H1 (cell line): Measurements from ENCODE around the gene WFDC1. TPM values are rescaled to one million over a fixed set of nuclear protein-coding genes. Genes with fewer than 3 reads are reported as not detected.

Source experiments
- CTCF ChIA-PET: fragments of 300-600 bp; sonication (Branson Sonifier 250); formaldehyde crosslinking; loops from one replicate; lab custom pipeline; 2021; ENCODE audit not compliant: partially characterized antibody; lab: Charles Lee
- POLR2A ChIA-PET: fragments of 300-600 bp; sonication (Branson Sonifier 250); formaldehyde crosslinking; loops from one replicate; lab custom pipeline; 2021; ENCODE audit warnings: inconsistent platforms; ENCODE audit not compliant: partially characterized antibody; lab: Charles Lee
- DNase-seq, 2 experiments: peaks; one replicate each; pipeline versions ENCODE4 v3.0.0 to v3.0.0-alpha.2; 2010 to 2022; ENCODE audit warnings: low spot score in 2 of 2, low read depth in 1 of 2, mixed read lengths in 1 of 2
- FAIRE-seq: peaks from 2 replicates; lab custom pipeline; 2011; peaks lifted over from hg19 to GRCh38; lab: Jason Lieb, UNC
- H2AFZ ChIP-seq: 2 replicates; pipeline ENCODE4 v1.8.1; 2012; ENCODE audit warnings: low read length, inconsistent platforms
- H2AK5ac ChIP-seq: 2 replicates; pipeline ENCODE4 v1.6.1; 2013; ENCODE audit warnings: low read depth, low read length
- H2BK120ac ChIP-seq: replicated peaks from 2 replicates; pipeline ENCODE3; 2013; ENCODE audit warnings: low read depth, low read length, inconsistent platforms
- H2BK12ac ChIP-seq: 2 replicates; pipeline ENCODE4 v1.6.1; 2013; ENCODE audit warnings: low read depth, low read length
- H2BK15ac ChIP-seq: 2 replicates; pipeline ENCODE4 v1.6.1; 2013; ENCODE audit warnings: low read length
- H2BK20ac ChIP-seq: 2 replicates; pipeline ENCODE4 v1.6.1; 2013; ENCODE audit warnings: low read length
- H2BK5ac ChIP-seq: 2 replicates; pipeline ENCODE4 v1.6.1; 2013; ENCODE audit warnings: low read depth, low read length
- H3K14ac ChIP-seq: 2 replicates; pipeline ENCODE4 v1.6.1; 2013; ENCODE audit warnings: inconsistent platforms; ENCODE audit not compliant: insufficient read length
- H3K18ac ChIP-seq: 2 replicates; pipeline ENCODE4 v1.6.1; 2013; ENCODE audit warnings: low read length; ENCODE audit errors: extremely low read depth
- H3K23ac ChIP-seq: 2 replicates; pipeline ENCODE4 v1.6.1; 2013; ENCODE audit warnings: inconsistent platforms; ENCODE audit not compliant: insufficient read length
- H3K23me2 ChIP-seq: 2 replicates; pipeline ENCODE4 v1.6.1; 2013; ENCODE audit warnings: low read depth, low read length
- H3K27ac ChIP-seq: 2 replicates; pipeline ENCODE4 v1.6.1; 2011; ENCODE audit warnings: low read depth, low read length, inconsistent platforms
- H3K27me3 ChIP-seq, 4 experiments: replicated peaks in 1 of 4; 1 replicate in 1 of 4; 2 replicates in 3 of 4; pipeline versions ENCODE4 v1.6.1 to v1.8.1; 2011 to 2013; ENCODE audit warnings: low read length in 3 of 4, mild to moderate bottlenecking in 3 of 4, inconsistent platforms in 2 of 4, mixed read lengths in 2 of 4, moderate library complexity in 1 of 4; ENCODE audit not compliant: control insufficient read depth in 3 of 4, insufficient read depth in 3 of 4; ENCODE audit errors: extremely low read depth in 1 of 4
- H3K36me3 ChIP-seq, 4 experiments: 2 replicates each; pipeline versions ENCODE4 v1.6.1 to v1.8.1; 2011 to 2013; ENCODE audit warnings: mild to moderate bottlenecking in 4 of 4, low read length in 3 of 4, moderate library complexity in 2 of 4, control low read depth in 1 of 4, inconsistent platforms in 1 of 4; ENCODE audit not compliant: insufficient read depth in 4 of 4, control insufficient read depth in 2 of 4
- H3K4ac ChIP-seq: replicated peaks from 2 replicates; pipeline ENCODE3; 2013; ENCODE audit warnings: low read length, low read depth, mixed read lengths, inconsistent platforms; ENCODE audit not compliant: insufficient read length
- H3K4me1 ChIP-seq, 4 experiments: replicated peaks in 1 of 4; 1 replicate in 1 of 4; 2 replicates in 3 of 4; pipeline versions ENCODE4 v1.6.1 to v1.8.1; 2011 to 2013; ENCODE audit warnings: low read length in 3 of 4, inconsistent platforms in 2 of 4, mixed read lengths in 1 of 4; ENCODE audit not compliant: insufficient read depth in 4 of 4, control insufficient read depth in 3 of 4
- H3K4me2 ChIP-seq, 2 experiments: 2 replicates each; pipeline versions ENCODE4 v1.6.1 to v1.8.1; 2011 to 2013; ENCODE audit warnings: low read depth in 2 of 2, low read length in 2 of 2, control low read depth in 1 of 2, inconsistent platforms in 1 of 2, mild to moderate bottlenecking in 1 of 2; ENCODE audit not compliant: insufficient read depth in 1 of 2
- H3K4me3 ChIP-seq, 4 experiments: fragments of 200-600, 300-600 bp in 1 of 4; sonication (generic), shearing (Covaris generic), sonication (Bioruptor Twin) in 1 of 4; 2 replicates each; pipeline versions ENCODE4 v1.5.1 to v1.8.1; 2011 to 2016; ENCODE audit warnings: low read length in 4 of 4, low read depth in 3 of 4, control low read depth in 2 of 4, inconsistent platforms in 2 of 4, mild to moderate bottlenecking in 2 of 4, mixed read lengths in 1 of 4, moderate library complexity in 1 of 4; ENCODE audit not compliant: insufficient read depth in 2 of 4; ENCODE audit errors: extremely low read depth in 1 of 4
- H3K56ac ChIP-seq: replicated peaks from 2 replicates; pipeline ENCODE3; 2013; ENCODE audit warnings: low read depth, mild to moderate bottlenecking, mixed read lengths, low read length, inconsistent platforms; ENCODE audit not compliant: insufficient read length
- H3K79me1 ChIP-seq: 2 replicates; pipeline ENCODE4 v1.6.1; 2013; ENCODE audit warnings: low read depth, low read length, control low read depth
- H3K79me2 ChIP-seq, 2 experiments: 2 replicates each; pipeline versions ENCODE4 v1.6.1 to v1.8.1; 2012 to 2013; ENCODE audit warnings: low read length in 2 of 2, mild to moderate bottlenecking in 2 of 2, inconsistent platforms in 1 of 2; ENCODE audit not compliant: insufficient read depth in 2 of 2, control insufficient read depth in 1 of 2
- H3K9ac ChIP-seq, 4 experiments: replicated peaks in 1 of 4; 1 replicate in 1 of 4; 2 replicates in 3 of 4; pipeline versions ENCODE4 v1.6.1 to v1.8.1; 2011 to 2013; ENCODE audit warnings: low read depth in 3 of 4, low read length in 3 of 4, control low read depth in 2 of 4, mild to moderate bottlenecking in 2 of 4, moderate library complexity in 2 of 4, inconsistent platforms in 1 of 4; ENCODE audit errors: extremely low read depth in 1 of 4
- H3K9me3 ChIP-seq, 2 experiments: 2 replicates each; pipeline versions ENCODE4 v1.6.1 to v1.8.1; 2012 to 2013; ENCODE audit warnings: mild to moderate bottlenecking in 2 of 2, moderate library complexity in 2 of 2, control low read depth in 1 of 2, inconsistent platforms in 1 of 2, low read depth in 1 of 2, low read length in 1 of 2, mixed read lengths in 1 of 2; ENCODE audit not compliant: insufficient read depth in 2 of 2
- H4K20me1 ChIP-seq, 2 experiments: replicated peaks in 1 of 2; 2 replicates each; pipeline versions ENCODE3 to v1.8.1; 2011 to 2013; ENCODE audit warnings: inconsistent platforms in 2 of 2, low read length in 2 of 2, mild to moderate bottlenecking in 1 of 2; ENCODE audit not compliant: insufficient read depth in 2 of 2, control insufficient read depth in 1 of 2
- H4K5ac ChIP-seq: 2 replicates; pipeline ENCODE4 v1.6.1; 2013; ENCODE audit warnings: low read length, low read depth, mixed read lengths, inconsistent platforms; ENCODE audit not compliant: insufficient read length
- H4K8ac ChIP-seq: 2 replicates; pipeline ENCODE4 v1.8.0; 2013; ENCODE audit warnings: mild to moderate bottlenecking, moderate library complexity, low read length, inconsistent platforms; ENCODE audit not compliant: insufficient read depth; ENCODE audit errors: extremely low read depth
- H4K91ac ChIP-seq: replicated peaks from 2 replicates; pipeline ENCODE3; 2013; ENCODE audit warnings: low read length, mixed read lengths, inconsistent platforms; ENCODE audit not compliant: insufficient read length
- EGR1 ChIP-seq: IDR thresholded peaks from 2 replicates; pipeline ENCODE4 v1.6.1; 2011; ENCODE audit warnings: low read depth, low read length, borderline replicate concordance
- WGBS, 2 experiments: shearing (Covaris generic) in 1 of 2; methylation state at CpG; one replicate each; pipeline versions ENCODE4 v1.1.6 to v1.1.7; 2013 to 2015; ENCODE audit warnings: low lambda C conversion rate in 2 of 2, mixed read lengths in 2 of 2, inconsistent platforms in 1 of 2, low coverage in 1 of 2, missing lambda C conversion rate in 1 of 2; ENCODE audit not compliant: insufficient replicate concordance in 2 of 2, insufficient coverage in 1 of 2, insufficient read length in 1 of 2; ENCODE audit errors: extremely low coverage in 1 of 2, missing lambda C conversion rate in 1 of 2; 5-methylcytosine and 5-hydroxymethylcytosine counted together
- polyA plus RNA-seq, 7 experiments: library from polyadenylated mRNA; depleted of rRNA in 3 of 7; stranded (reverse) in 5 of 7; unstranded in 2 of 7; fragments of >200 nt in 5 of 7; fragments of 200-250 nt in 2 of 7; gene quantifications; 1 replicate in 5 of 7; 2 replicates in 1 of 7; 4 replicates in 1 of 7; pipeline versions ENCODE4 v1.2.1 to v1.2.3, GENCODE V29; 2011 to 2013; ENCODE audit warnings: missing spikeins in 2 of 7, mixed read lengths in 2 of 7
- total RNA-seq: library from RNA; stranded (reverse); fragmentation: NEBNext Ultra II Directional; extraction: Animal tissue kit (Norgen Biotek cat#: 25700); gene quantifications from 2 replicates; pipeline ENCODE4 v1.2.1, GENCODE V29; 2021
- TF ChIP-seq, protein P1 (sequence below): IDR thresholded peaks from 2 replicates; pipeline ENCODE4 v1.6.1; 2012; ENCODE audit warnings: low read length, inconsistent platforms

The WFDC1 gene
- total and polyA plus RNA-seq, 2 of the 8 experiments (the other 6 are each of a cell fraction or from before 2014, with no cell fraction given), result 0.70 to 1.1 TPM

DNA sequence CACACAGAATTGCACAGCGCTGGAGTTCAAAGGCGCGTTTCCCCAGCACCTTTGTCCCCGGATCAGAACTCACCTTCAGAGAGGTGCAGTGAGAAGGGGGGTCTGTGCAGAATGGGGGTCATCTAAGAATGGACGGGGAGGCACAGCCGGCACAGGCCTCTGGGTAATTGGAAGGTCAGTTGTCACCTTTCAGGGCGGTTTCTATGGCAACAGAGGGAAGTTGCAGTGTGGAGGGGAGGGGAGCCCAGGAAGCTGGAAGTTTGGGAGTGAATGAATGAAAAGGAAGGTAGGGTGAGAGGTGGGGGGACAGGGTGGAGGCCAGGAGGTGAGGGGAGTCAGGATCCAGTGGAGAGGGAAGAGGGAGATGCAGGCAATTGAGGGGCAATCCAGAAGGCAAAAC is 42.5 kb upstream of the WFDC1 start:
- no peak overlapping the region for H2BK12ac ChIP-seq
- H2AFZ ChIP-seq, result no peak overlapping the region; the same call in 1 of the 2 replicates
- DNase-seq (no peak), FAIRE-seq (no peak)
- H2BK20ac ChIP-seq, result no peak overlapping the region
- no peaks in the 10 kb centered on the region; the same call in 1 of the 2 replicates for H3K23me2 ChIP-seq
- H2BK120ac ChIP-seq, result no peak overlapping the region
- no peak overlapping the region for H3K23ac ChIP-seq
- H3K27ac ChIP-seq, result 0 out of 2 replicates have a peak overlapping the region, but pooled peaks have one; percentile 22
- no peaks in the 10 kb centered on the region for H3K79me1 ChIP-seq
- H4K5ac ChIP-seq, result no peak overlapping the region
- no peak overlapping the region for H4K8ac ChIP-seq
- CTCF ChIA-PET, result no interaction called here
- no peaks in the 10 kb centered on the region; a peak in 1 of 4 replicates for H3K79me2 ChIP-seq
- H3K9me3 ChIP-seq, result peaks cover 4 to 5% of the 10 kb centered on the region in 2 experiments; a peak in 1 of 4 replicates
- no peak overlapping the region for H3K9ac ChIP-seq
- no peaks in the 10 kb centered on the region for H3K36me3 ChIP-seq
- H2BK5ac ChIP-seq, result no peak overlapping the region
- H3K4me3 ChIP-seq, result no peak overlapping the region
- no peak overlapping the region for H2AK5ac ChIP-seq
- H2BK15ac ChIP-seq, result no peak overlapping the region
- H3K4me1 ChIP-seq, result no peaks in the 10 kb centered on the region
- no peaks in the 10 kb centered on the region for H4K20me1 ChIP-seq
- H3K27me3 ChIP-seq, result peaks cover 0 to 3% (median 0%) of the 10 kb centered on the region in 4 experiments; a peak in 1 of 7 replicates
- H3K14ac ChIP-seq, result no peak overlapping the region
- POLR2A ChIA-PET, result no interaction called here
- H3K4me2 ChIP-seq, result no peak overlapping the region
- WGBS, 2 experiments, result 70% methylated on average over 7 of the region's 7 CpGs; no CpG with 5 or more reads in 1 of the 2 experiments
- no peak overlapping the region for H3K18ac ChIP-seq
- no peak overlapping the region for H3K56ac ChIP-seq
- no peak overlapping the region for H3K4ac ChIP-seq
- no peak overlapping the region for H4K91ac ChIP-seq
- TF ChIP-seq EGR1, result no peak
- TF ChIP-seq, protein P1, sequence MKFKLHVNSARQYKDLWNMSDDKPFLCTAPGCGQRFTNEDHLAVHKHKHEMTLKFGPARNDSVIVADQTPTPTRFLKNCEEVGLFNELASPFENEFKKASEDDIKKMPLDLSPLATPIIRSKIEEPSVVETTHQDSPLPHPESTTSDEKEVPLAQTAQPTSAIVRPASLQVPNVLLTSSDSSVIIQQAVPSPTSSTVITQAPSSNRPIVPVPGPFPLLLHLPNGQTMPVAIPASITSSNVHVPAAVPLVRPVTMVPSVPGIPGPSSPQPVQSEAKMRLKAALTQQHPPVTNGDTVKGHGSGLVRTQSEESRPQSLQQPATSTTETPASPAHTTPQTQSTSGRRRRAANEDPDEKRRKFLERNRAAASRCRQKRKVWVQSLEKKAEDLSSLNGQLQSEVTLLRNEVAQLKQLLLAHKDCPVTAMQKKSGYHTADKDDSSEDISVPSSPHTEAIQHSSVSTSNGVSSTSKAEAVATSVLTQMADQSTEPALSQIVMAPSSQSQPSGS, result no peak
